ENCODE measurements around the gene OSBPL8. TPM values are rescaled to one million over a fixed set of nuclear protein-coding genes. Genes with fewer than 3 reads are reported as not detected.

Gene OSBPL8
- total and polyA plus RNA-seq, 2 donors (not counting 1 experiment from before 2014, with no cell fraction given) = 11.1 to 112 TPM

- Histone ChIP-seq H3K4me1 (ENCODE audit: control insufficient read depth in 2 of 2, insufficient read depth in 2 of 2, low read length in 2 of 2) (no peaks in the 10 kb centered on the region), H3K4me2 (replicated peaks; ENCODE audit: low read depth, low read length, poor library complexity, severe bottlenecking) (no peak overlapping the region), H3K36me3 (replicated peaks in 1 of 2; ENCODE audit: control extremely low read depth in 1 of 2, control insufficient read depth in 1 of 2, extremely low read depth in 1 of 2, insufficient read depth in 2 of 2, low read length in 1 of 2) (peaks cover 0 to 2% of the 10 kb centered on the region in 2 experiments), H3K4me3 (ENCODE audit: control extremely low read depth in 1 of 5, extremely low read depth in 1 of 5, insufficient read depth in 1 of 5, low read depth in 2 of 5, low read length in 4 of 5) (no peak overlapping the region), H3K9ac (ENCODE audit: low read length) (no peak overlapping the region), H3K27ac (ENCODE audit: low read length in 2 of 2) (no peak overlapping the region), H3K27me3 (replicated peaks in 1 of 4; ENCODE audit: control extremely low read depth in 1 of 4, control insufficient read depth in 3 of 4, insufficient read depth in 4 of 4, low read length in 3 of 4) (no peaks in the 10 kb centered on the region), H3K79me2 (ENCODE audit: control insufficient read depth, insufficient read depth, low read length) (peaks cover 53% of the 10 kb centered on the region), H3K9me3 (ENCODE audit: control extremely low read depth in 1 of 3, control insufficient read depth in 2 of 3, insufficient read depth in 1 of 3, low read length in 2 of 3) (peaks cover 4 to 19% (median 8%) of the 10 kb centered on the region in 3 donors), H2AFZ (ENCODE audit: insufficient read depth, low read depth, low read length, poor library complexity, severe bottlenecking) (no peak overlapping the region), H4K20me1 (ENCODE audit: control insufficient read depth, insufficient read depth, low read length, poor library complexity, severe bottlenecking) (peaks cover 30% of the 10 kb centered on the region)
- ChIA-PET CTCF (interaction anchor here (2.3 kb wide), 1 partner anchor 166 kb away, joined by 6 read pairs; no protein-coding TSS in a partner anchor), POLR2A (no interaction called here)
- TF ChIP-seq EZH2 (IDR thresholded peaks at IDR 0.05; ENCODE audit: borderline replicate concordance, insufficient read depth, low read depth, low read length, poor library complexity, severe bottlenecking) (no peak), CTCF (IDR thresholded peaks at IDR 0.05) (no peak)
- no peak overlapping the region for H3K27ac Mint-ChIP-seq
- no peaks in the 10 kb centered on the region for H3K27me3 Mint-ChIP-seq
- H3K4me1 Mint-ChIP-seq = peaks cover 9% of the 10 kb centered on the region
- WGBS (ENCODE audit: insufficient coverage) = no CpG with 5 or more reads among the region's 2 CpGs
- peaks cover 5% of the 10 kb centered on the region for H3K9me3 Mint-ChIP-seq (ENCODE audit: insufficient read depth)
- no peak for DNase-seq
- no peak overlapping the region for H3K4me3 Mint-ChIP-seq
- intact Hi-C loops (cut with micrococcal nuclease) = no loop called here
- ATAC-seq (ENCODE audit: low read depth) = no peak
Measured at GRCh38 chr12:76421046-76421445, 138.5 kb downstream of the OSBPL8 start.

GRCh38 chr12:76420222-76420621 lies 139.3 kb downstream of the OSBPL8 start:
- H3K36me3 ChIP-seq (replicated peaks in 1 of 2; ENCODE audit: control extremely low read depth in 1 of 2, control insufficient read depth in 1 of 2, extremely low read depth in 1 of 2, insufficient read depth in 2 of 2, low read length in 1 of 2) = no peaks in the 10 kb centered on the region
- Mint-ChIP-seq H3K4me3 (no peak overlapping the region), H3K9me3 (ENCODE audit: insufficient read depth) (peaks cover under 1% of the 10 kb centered on the region), H3K4me1 (peaks cover 9% of the 10 kb centered on the region), H3K27ac (no peak overlapping the region), H3K27me3 (no peaks in the 10 kb centered on the region)
- no peak overlapping the region for H3K4me3 ChIP-seq (ENCODE audit: control extremely low read depth in 1 of 5, extremely low read depth in 1 of 5, insufficient read depth in 1 of 5, low read depth in 2 of 5, low read length in 4 of 5)
- no peaks in the 10 kb centered on the region for H3K27me3 ChIP-seq (replicated peaks in 1 of 4; ENCODE audit: control extremely low read depth in 1 of 4, control insufficient read depth in 3 of 4, insufficient read depth in 4 of 4, low read length in 3 of 4)
- no peak overlapping the region for H3K4me2 ChIP-seq (replicated peaks; ENCODE audit: low read depth, low read length, poor library complexity, severe bottlenecking)
- H3K9ac ChIP-seq (ENCODE audit: low read length) = no peak overlapping the region
- no CpG with 5 or more reads among the region's 2 CpGs for WGBS (ENCODE audit: insufficient coverage)
- H3K27ac ChIP-seq (ENCODE audit: low read length in 2 of 2) = no peak overlapping the region
- ChIA-PET CTCF (interaction anchor here (1.1 to 2.3 kb wide), 3 partner anchors 15 to 167 kb away, joined by 3 to 6 read pairs (median 3); no protein-coding TSS in a partner anchor), POLR2A (no interaction called here)
- H2AFZ ChIP-seq (ENCODE audit: insufficient read depth, low read depth, low read length, poor library complexity, severe bottlenecking) = no peak overlapping the region
- H4K20me1 ChIP-seq (ENCODE audit: control insufficient read depth, insufficient read depth, low read length, poor library complexity, severe bottlenecking) = peaks cover 30% of the 10 kb centered on the region
- TF ChIP-seq EZH2 (IDR thresholded peaks at IDR 0.05; ENCODE audit: borderline replicate concordance, insufficient read depth, low read depth, low read length, poor library complexity, severe bottlenecking) (no peak), CTCF (IDR thresholded peaks at IDR 0.05) (no peak)
- H3K79me2 ChIP-seq (ENCODE audit: control insufficient read depth, insufficient read depth, low read length) = peaks cover 48% of the 10 kb centered on the region
- DNase-seq (no peak), ATAC-seq (ENCODE audit: low read depth) (no peak)
- peaks cover 4 to 11% (median 8%) of the 10 kb centered on the region in 3 donors for H3K9me3 ChIP-seq (ENCODE audit: control extremely low read depth in 1 of 3, control insufficient read depth in 2 of 3, insufficient read depth in 1 of 3, low read length in 2 of 3)
- intact Hi-C loops (cut with micrococcal nuclease) = no loop called here
- H3K4me1 ChIP-seq (ENCODE audit: control insufficient read depth in 2 of 2, insufficient read depth in 2 of 2, low read length in 2 of 2) = no peaks in the 10 kb centered on the region

All from B cell (primary cell).